ENCODE measurements around the gene SPRR2F. TPM values are rescaled to one million over a fixed set of nuclear protein-coding genes. Genes with fewer than 3 reads are reported as not detected.

The SPRR2F gene
- not detected in 2 replicates for total RNA-seq
- long read RNA-seq = 0 reads

- Mint-ChIP-seq H3K27ac (ENCODE audit: unreplicated experiment) (no peak within 1 kb of the TSS), H3K36me3 (ENCODE audit: unreplicated experiment) (no peaks in the 10 kb centered on the region), H3K27me3 (ENCODE audit: unreplicated experiment) (no peaks in the 10 kb centered on the region), H3K4me1 (ENCODE audit: unreplicated experiment) (no peaks in the 10 kb centered on the region), H3K9me3 (ENCODE audit: unreplicated experiment) (no peaks in the 10 kb centered on the region), H3K4me3 (ENCODE audit: unreplicated experiment) (no peak within 1 kb of the TSS)
- DNase-seq (ENCODE audit: extremely low spot score, unreplicated experiment) = no peak
- TF ChIP-seq, protein P1, sequence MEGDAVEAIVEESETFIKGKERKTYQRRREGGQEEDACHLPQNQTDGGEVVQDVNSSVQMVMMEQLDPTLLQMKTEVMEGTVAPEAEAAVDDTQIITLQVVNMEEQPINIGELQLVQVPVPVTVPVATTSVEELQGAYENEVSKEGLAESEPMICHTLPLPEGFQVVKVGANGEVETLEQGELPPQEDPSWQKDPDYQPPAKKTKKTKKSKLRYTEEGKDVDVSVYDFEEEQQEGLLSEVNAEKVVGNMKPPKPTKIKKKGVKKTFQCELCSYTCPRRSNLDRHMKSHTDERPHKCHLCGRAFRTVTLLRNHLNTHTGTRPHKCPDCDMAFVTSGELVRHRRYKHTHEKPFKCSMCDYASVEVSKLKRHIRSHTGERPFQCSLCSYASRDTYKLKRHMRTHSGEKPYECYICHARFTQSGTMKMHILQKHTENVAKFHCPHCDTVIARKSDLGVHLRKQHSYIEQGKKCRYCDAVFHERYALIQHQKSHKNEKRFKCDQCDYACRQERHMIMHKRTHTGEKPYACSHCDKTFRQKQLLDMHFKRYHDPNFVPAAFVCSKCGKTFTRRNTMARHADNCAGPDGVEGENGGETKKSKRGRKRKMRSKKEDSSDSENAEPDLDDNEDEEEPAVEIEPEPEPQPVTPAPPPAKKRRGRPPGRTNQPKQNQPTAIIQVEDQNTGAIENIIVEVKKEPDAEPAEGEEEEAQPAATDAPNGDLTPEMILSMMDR (IDR thresholded peaks at IDR 0.05) = no peak
Measured at GRCh38 chr1:153113416-153113815, at the start of gene SPRR2F. TSS of gene SPRR2F (minus strand) at chr1:153113516. CDS start at chr1:153112733, 783 bp downstream.

GRCh38 chr1:153155541-153155940, 42.2 kb upstream of the SPRR2F start:
- no peak for DNase-seq (ENCODE audit: extremely low spot score, unreplicated experiment)
- H3K27me3 Mint-ChIP-seq (ENCODE audit: unreplicated experiment) = no peaks in the 10 kb centered on the region
- H3K36me3 Mint-ChIP-seq (ENCODE audit: unreplicated experiment) = no peaks in the 10 kb centered on the region
- H3K4me3 Mint-ChIP-seq (ENCODE audit: unreplicated experiment) = no peak overlapping the region
- H3K9me3 Mint-ChIP-seq (ENCODE audit: unreplicated experiment) = no peaks in the 10 kb centered on the region
- H3K27ac Mint-ChIP-seq (ENCODE audit: unreplicated experiment) = no peak overlapping the region
- no peaks in the 10 kb centered on the region for H3K4me1 Mint-ChIP-seq (ENCODE audit: unreplicated experiment)
- TF ChIP-seq, protein P1 (IDR thresholded peaks at IDR 0.05) = no peak

DNA sequence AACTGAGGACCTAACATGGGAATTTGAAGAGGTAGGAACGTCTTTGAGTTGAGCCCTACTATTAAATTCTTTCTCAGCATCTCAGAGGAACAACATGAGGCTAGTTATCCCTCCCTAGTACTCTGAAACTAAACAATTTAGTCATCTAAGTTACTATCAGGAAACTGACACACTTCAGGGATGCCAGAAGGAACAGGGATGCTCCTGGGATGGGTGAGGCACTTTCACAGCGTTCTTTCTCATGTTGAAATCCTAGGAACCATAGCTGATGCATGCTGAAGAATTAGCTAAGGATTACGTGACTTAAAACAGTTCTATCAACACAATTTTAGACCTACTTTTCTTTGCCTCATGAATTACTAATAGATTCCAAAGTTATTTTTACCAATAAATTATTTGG, 39.2 kb upstream of the SPRR2F start:
- no peak for DNase-seq (ENCODE audit: extremely low spot score, unreplicated experiment)
- Mint-ChIP-seq H3K36me3 (ENCODE audit: unreplicated experiment) (no peaks in the 10 kb centered on the region), H3K4me3 (ENCODE audit: unreplicated experiment) (no peak overlapping the region), H3K27ac (ENCODE audit: unreplicated experiment) (no peak overlapping the region), H3K4me1 (ENCODE audit: unreplicated experiment) (no peaks in the 10 kb centered on the region), H3K27me3 (ENCODE audit: unreplicated experiment) (no peaks in the 10 kb centered on the region), H3K9me3 (ENCODE audit: unreplicated experiment) (no peaks in the 10 kb centered on the region)
- TF ChIP-seq, protein P1 (IDR thresholded peaks at IDR 0.05) = no peak

DNA sequence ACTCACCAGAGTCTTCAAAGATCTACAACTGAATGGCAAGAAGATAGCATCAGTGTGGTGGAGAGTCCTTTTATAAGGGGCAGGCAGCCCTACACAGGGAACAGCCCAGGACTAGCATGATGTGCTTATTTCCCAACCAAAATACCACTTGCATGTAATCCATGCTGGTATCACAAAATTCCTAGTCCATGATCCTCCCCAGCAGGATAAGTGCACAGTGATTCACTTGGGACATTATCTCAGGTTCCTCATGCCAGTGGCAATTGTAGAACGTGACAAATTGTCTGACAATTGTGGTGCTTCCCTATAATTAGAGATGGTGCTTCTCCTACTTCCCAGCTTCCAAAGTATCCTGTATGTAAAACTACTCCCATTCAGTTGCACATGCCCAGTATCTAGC, 37.5 kb upstream of the SPRR2F start, which contains the start of gene SPRR2G:
Gene SPRR2G, minus strand, starts transcription at position 45 of the 400 bp plus-strand sequence. CDS start 780 bp downstream, outside the sequence.
- H3K4me1 Mint-ChIP-seq (ENCODE audit: unreplicated experiment) = no peaks in the 10 kb centered on the region
- no peaks in the 10 kb centered on the region for H3K9me3 Mint-ChIP-seq (ENCODE audit: unreplicated experiment)
- no peak within 1 kb of the TSS for H3K4me3 Mint-ChIP-seq (ENCODE audit: unreplicated experiment)
- TF ChIP-seq, protein P1 (IDR thresholded peaks at IDR 0.05) = no peak
- no peak for DNase-seq (ENCODE audit: extremely low spot score, unreplicated experiment)
- no peaks in the 10 kb centered on the region for H3K27me3 Mint-ChIP-seq (ENCODE audit: unreplicated experiment)
- no peak within 1 kb of the TSS for H3K27ac Mint-ChIP-seq (ENCODE audit: unreplicated experiment)
- H3K36me3 Mint-ChIP-seq (ENCODE audit: unreplicated experiment) = no peaks in the 10 kb centered on the region

- DNase-seq (ENCODE audit: extremely low spot score, unreplicated experiment) = no peak
- Mint-ChIP-seq H3K36me3 (ENCODE audit: unreplicated experiment) (no peaks in the 10 kb centered on the region), H3K27me3 (ENCODE audit: unreplicated experiment) (peaks cover 4% of the 10 kb centered on the region), H3K4me1 (ENCODE audit: unreplicated experiment) (no peaks in the 10 kb centered on the region), H3K4me3 (ENCODE audit: unreplicated experiment) (no peak overlapping the region), H3K27ac (ENCODE audit: unreplicated experiment) (no peak overlapping the region), H3K9me3 (ENCODE audit: unreplicated experiment) (no peaks in the 10 kb centered on the region)
- TF ChIP-seq, protein P1 (IDR thresholded peaks at IDR 0.05) = no peak
Measured at GRCh38 chr1:153141377-153141776, 28.1 kb upstream of the SPRR2F start.
